Right renal pelvis (tissue), 4 donors: ENCODE results near the gene CCDC142. TPM values are rescaled to one million over a fixed set of nuclear protein-coding genes. Genes with fewer than 3 reads are reported as not detected.
"Not testable (repeated sequence)": the region's sequence is repeated elsewhere in the genome, so short reads cannot be mapped to it uniquely, and the experiment has no call there.

ENCODE experiments used
- DNase-seq, 4 donors: peaks; one replicate each; pipeline ENCODE4 v3.0.0-alpha.2; 2013; ENCODE audit warnings: low read depth in 4 of 4, low spot score in 3 of 4, missing footprints in 1 of 4
- polyA plus RNA-seq, 4 donors: library from polyadenylated mRNA; unstranded; fragments of 120-200 nt; gene quantifications; one replicate each; pipeline ENCODE4 v1.2.1, GENCODE V29; 2013; ENCODE audit not compliant: insufficient read length in 4 of 4

CCDC142 gene
- polyA plus RNA-seq, 4 donors: 8.0 to 12.1 (median 10.1) TPM

DNA sequence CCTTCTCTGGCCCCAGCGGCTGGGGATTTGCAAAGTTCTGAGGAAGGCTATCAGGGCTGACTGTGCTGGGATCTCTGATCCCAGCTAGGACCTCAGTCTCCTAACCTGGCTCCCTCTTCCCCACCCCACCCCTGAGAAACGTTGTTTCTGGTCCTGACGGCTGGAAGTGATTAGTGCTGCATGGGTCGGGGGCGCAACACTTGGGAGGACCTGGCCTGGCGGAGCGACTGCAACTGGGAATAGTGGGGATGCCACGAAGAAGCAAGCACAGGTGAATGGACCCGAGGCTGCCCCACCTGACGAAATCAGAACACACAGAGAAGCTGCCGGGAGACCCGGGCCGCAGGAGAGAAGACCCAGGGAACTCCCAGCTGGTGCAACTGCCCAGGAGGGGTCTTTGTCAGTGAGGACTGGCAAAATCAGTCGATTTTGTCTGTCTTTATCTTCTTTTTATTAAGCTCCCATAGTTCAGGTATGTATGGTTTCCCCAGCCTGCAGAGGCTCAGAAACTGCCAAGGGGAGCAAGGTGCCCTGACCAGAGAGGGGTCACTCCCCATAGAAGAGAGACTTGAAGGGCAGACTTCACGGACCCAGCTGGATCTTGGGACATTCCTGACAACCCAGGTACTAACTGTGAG lies 17.3 kb upstream of the CCDC142 start:
- DNase-seq: no peak

DNA sequence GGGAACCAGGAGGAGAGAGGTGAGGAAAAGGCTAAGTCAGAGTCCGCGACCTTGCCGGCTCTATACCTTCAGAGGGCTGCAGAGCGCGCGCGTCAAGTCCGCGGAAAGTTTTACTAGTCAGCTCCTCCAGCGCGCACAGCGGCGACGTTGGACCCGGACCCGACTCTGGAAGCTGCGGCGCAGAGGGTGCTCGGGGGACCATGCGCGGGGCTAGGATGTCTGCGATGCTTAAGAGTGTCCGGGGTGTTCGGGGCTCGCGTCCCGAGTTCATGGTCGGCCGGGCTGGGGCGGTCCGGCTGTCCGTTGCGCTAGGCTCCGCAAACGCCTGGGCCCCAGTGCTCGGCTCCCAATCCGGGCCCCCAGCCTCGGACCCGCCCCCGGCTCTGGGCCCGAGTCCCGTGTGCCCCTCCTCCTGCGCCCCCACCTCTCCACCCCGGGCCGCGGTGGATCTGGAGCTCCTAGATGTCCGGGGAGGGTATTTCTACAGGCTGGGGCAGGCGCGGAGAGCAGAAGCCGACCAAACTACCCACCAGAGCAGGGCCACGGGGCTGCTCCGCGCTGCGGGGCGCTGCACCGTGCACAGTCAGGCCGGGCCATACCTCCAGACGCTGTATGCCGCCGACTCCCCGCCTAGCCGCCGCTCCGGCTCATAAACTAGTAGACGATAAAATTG lies 16.6 kb upstream of the CCDC142 start, which contains the start of gene LBX2:
TSS of gene LBX2 (minus strand) at position 337 of the 673 bp plus-strand sequence. CDS start at position 271, 66 bp downstream.
- no peak for DNase-seq

DNA sequence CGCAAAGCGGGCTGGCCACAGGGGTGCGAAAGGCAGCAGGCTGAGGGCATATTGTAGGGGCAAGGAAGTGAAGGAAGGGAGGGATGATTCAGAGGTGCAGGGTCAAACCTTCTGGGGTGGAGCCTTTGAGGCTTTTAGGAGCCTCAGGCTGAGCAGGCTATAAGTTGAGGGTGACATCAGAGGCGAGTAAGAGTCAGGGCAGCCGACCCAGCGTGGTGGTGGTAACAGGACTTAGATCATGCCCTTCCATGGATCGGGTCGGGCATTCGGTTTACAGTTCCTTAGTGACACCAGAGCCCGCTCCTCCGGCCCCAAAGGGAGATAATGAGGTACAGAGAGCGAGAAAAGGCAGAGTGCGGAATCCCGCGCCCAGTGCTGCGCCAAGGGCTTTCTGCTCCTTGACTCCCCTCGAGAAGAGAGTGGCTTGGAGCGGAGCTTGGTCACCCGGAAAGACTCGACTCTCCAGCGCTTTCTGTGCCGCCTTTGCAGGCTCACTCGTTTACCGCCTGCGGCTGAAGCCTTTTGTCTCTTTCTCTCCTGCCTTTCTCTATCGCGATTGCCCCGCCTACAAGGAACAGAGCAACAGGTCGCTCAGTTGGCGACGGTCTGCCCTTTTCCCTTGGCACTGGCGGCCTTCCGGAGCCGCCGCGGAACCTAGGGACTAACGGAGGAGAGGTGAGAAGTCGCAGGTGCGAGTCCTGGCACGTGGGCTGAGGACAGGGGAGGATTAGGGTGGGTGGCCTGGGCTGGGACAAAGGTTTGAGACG lies 15.9 kb upstream of the CCDC142 start:
- DNase-seq: no peak

DNA sequence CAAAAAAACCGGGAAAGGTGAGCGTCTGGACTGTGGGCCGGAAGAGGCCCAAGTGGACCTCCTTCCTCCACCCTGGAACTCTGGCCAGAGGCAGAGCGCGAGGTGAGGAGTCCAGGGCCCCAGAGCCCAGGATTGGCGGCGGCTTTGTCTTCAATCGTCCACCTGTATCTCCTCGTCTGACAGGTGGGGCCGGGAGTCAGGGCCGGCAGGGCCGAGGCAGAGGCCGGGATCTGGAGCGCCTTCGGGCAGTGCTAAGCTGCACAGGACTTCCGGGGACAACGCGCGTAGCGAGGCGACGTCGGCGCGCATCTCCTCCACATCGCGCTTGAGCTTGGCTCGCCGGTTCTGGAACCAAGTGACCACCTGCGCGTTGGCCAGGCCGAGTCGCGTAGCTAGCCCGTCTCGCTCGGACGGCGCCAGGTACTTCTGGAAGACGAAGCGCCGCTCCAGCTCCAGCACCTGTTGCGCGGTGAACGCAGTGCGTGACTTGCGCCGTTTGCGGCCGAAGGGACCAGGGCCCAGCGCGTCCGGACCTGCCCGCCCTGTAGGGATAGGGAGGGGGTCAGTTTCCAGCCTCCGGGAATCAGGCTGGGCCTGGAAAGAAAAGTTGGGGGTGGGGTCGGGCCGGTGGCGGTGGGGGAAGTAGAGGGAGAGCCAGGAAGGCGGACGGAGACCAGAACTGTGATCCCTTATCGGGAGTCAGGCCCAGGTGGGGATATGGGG lies 15.1 kb upstream of the CCDC142 start:
- DNase-seq: no peak

DNA sequence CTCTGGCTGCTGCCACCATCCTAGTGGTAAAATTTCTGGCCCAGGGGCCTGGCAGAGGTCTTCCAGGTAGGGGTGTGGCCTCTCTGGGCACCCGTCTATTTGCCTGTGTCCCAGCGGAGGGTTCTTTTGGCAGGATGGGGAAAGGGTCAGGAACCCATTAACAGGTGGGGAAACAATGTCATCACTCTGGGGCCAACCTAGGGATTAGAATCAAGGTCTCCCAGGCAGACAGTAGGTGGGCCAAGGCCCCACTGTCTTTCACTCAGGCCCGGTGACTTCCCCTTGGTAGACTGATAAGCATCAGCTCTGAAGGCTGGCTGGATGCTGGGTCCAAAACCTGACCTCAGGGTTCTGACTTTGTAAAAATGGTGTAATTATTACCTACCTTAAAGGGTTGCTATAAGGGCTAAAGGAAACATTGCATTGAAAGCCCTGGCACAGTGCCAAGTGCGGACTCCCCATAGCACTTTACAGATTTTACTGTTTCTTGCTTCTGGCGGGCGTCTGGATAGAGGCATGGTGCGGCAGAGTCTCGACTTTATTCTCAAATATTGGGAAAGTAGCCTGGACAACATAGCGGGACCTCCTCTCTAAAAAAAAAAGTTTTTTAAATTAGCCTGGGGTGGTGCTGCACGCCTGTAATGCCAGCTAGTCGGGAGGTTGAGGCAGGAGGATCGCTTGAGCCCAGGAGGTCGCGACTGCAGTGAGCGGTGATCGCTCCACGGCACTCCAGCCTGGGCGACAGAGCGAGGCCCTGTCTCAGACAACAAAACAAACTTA lies 14.4 kb upstream of the CCDC142 start:
- no peak for DNase-seq

DNA sequence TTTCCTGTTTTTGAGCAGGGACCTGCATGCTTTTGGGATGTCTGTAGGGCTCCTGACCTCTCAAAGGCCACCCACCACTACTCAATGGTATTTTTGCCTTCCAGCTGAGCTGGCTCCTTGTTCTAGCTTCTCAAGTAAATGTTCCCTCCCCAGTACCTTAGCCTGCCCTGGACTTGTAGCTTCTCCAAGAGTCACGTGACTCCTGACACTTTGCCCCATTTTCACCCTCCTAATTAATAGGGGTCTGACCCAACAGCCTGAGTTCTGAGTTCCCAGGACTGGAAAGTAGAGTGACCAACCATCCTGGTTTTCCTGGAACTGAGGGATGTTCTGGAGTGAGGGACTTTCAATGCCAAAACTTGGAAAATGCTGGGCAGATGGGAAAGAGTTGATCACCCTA lies 12.6 kb upstream of the CCDC142 start:
- DNase-seq: no peak

DNA sequence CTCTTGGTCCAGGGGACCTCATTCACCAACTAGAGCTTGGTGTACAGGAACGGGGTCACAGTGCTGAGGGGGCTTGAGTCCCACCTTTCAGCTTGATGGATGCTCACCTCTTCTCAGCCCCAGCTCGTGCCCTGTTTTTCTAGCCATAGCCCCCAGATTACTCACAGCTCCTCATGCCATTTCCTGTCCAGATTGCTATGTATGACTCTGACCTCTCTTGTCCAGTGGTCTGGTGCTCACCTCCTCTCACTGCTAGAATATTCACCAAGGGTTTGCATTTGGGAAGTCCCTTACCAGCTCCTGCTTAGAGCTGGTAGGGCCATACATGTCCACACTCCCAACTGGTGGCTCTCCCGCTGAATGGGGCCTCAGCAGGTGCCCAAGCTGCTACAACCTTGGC lies 10.7 kb upstream of the CCDC142 start:
- no peak for DNase-seq

DNA sequence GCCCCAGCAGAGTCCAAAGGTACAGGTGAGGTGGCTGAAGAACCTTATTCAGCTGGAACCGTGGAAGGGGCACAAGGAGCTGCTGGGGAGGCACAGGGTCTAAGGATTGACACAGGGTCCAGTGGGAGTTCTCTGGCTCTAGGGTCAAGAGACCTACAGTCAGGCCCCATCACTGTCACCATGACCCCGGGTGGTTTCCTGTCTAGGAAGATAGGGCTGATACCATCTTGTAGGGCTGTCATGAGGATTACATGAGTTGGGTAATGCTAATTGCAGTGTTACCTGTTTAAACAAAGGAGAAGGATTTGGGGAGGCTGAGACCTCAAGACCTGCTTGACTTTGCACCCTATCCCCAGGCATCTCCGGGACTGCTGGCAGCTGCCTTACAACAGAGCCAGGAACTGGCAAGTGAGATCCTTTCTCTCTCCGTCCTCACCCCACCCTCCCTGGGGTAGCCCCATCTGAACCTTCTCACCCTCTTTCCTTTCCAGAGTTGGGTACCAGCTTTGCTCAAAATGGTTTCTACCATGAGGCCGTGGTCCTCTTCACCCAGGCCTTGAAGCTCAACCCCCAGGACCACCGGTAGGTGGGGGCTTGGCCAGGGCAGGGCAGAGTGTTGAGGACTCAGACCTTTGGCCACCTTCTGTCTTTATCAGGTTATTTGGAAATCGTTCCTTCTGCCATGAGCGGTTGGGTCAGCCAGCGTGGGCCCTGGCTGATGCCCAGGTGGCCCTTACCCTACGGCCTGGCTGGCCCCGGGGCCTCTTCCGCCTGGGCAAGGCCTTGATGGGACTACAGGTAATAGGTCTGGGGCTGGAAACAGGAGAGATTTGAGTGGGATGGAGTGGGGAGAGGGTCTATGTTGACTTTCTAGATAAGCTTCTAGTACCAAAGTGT lies 9.1 kb upstream of the CCDC142 start:
- DNase-seq: no peak

DNA sequence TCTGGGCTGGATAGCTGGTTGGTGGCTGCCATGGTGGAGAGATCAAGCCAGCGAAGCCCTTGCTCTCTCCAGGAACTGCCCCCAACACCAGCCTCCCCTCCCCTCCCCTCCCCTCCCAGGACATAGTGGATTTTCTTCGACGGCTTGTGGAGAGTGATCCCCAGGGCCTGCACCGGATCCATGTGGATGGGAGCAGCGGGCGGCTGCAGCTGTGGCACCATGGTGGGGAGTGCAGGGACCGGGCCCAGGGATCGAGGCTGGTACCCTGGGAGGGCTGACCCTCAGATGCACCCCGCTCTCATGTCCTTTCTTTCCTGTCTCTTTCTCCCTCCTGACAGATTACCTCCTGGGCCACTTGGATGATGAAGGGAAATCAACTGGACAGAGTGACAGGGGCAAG lies 7.1 kb upstream of the CCDC142 start:
- no peak for DNase-seq

DNA sequence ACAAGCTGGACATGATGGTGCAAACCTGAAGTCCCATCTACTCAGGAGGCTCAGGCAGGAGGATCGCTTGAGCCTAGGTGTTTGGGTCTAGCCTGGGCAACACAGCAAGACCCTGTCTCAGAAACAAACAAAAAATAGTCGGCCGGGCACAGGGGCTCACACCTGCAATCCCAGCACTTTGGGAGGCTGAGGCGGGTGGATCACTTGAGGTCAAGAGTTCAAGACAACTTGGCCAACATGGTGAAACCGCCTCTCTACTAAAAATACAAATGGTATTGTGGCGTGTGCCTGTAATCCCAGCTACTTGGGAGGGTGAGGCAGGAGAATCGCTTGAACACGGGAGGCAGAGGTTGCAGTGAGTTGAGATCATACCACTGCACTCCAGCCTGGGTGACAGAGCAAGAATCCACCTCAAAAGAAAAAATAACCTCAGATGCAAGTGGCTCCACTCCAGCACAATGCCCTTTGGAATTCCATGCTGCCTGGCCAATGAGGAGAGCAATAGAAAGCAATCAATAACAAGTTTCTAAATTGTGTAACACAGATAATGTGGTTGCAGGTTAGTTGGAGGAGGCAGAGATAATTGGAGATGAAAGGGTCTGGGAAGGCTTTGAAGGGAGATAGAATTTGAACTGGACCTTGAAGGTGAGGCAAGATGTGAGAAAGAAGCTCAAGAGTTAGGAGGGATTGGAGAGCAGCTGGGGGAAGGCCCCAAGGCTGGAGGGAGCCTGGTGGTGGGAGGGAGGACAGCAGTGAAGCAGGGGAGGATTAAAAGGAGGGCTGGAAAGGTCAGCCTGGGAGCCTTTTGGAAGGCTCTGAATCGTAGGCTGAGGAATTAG lies 6.1 kb upstream of the CCDC142 start:
- no peak for DNase-seq

DNA sequence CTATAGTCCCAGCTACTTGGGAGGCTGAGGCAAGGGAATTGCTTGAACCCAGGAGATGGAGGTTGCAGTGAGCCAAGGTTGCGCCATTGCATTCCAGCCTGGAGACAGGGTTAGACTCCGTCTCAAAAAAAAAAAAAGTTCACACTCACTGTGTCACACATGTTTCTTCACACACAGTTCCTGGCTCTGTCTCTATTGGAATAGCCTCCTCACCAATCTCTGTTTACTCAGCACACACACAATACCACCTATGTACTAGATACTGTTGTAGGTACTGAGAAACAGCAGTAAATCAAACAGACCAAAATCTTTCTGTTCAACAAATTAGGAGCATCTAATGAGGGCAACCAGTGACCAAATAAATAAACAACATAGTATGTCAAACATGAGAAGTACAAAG lies 3.3 kb upstream of the CCDC142 start:
- DNase-seq: no peak

DNA sequence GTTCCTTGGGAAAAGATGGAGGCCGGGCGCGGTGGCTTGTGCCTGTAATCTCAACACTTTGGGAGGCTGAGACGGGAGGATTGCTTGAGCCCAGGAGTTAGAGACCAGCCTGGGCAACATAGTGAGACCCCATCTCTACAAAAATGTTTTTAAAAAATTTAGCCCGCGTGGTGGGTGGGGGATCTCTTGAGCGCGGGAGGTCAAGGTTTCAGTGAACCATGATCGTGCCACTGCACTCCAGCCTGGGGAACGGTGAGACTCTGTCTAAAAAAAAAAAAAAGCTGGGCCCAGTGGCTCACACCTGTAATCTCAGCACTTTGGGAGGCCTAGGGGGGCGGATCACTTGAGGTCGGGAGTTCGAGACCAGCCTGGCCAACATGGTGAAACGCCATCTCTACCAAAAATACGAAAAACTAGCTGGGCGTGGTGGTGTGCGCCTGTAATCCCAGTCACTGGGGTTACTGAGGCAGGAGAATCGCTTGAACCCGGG lies 922 bp upstream of the CCDC142 start:
- not testable (repeated sequence) for DNase-seq

DNA sequence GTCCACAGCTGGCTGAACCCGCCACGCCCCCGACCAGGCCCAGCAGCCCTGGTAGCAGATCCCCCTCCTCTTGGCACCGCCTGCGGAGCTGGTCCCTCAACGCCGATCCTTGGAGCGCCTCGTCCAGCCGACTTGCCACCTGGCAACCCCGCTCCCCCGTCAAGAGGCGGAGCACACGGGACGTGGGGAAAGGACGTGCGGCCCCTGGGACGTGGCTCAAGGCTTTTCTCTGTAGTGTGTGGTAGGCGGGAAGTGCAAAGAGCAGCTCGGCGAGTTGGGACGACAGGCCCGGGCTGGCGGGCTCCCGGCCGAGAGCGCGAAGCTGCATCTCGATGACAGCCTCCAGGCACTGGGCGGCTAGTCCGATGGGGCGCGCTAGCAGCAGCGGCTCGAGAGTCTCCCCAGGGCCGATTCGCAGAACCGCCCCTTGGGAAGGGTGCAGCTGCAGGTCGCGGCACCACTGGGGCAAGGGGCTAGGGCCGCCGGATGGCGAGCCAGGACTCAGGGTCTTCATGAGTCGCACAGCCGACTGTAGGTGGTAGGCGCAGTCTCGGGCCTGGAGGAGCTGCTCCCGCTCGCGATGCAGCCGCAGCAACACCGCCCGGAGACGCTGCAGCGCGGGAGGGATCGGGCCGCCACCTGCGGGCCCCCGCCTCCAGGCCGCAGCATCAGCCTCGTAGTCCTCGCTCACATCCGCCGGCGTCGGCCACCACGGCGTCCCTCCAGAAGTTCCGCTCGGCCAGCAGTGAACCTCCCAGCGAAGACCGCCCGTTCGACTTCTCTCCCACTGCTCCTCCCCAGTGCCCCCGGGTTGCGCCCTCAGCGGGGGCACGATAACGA lies 617 bp downstream of the CCDC142 start:
- DNase-seq: no peak

DNA sequence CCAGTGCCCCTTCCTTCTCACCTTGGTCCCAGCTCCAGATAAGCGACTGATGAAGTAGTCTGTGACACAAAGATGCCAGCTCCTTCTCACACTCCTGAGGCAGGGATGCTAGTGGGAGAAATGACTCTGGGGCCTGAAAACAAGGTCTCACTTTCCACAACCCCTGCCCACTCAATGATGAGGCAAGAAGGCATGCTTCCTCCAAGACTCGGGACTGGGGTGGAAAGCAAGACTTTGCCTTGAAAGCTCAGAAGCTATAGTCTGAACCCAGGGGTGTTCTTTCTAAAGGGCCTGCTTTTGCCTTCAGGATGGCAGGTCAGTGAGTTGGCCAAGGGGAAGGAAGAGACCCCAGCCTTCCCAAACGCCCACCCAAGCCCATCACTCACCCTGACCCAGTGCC lies 1.4 kb downstream of the CCDC142 start:
- no peak for DNase-seq

DNA sequence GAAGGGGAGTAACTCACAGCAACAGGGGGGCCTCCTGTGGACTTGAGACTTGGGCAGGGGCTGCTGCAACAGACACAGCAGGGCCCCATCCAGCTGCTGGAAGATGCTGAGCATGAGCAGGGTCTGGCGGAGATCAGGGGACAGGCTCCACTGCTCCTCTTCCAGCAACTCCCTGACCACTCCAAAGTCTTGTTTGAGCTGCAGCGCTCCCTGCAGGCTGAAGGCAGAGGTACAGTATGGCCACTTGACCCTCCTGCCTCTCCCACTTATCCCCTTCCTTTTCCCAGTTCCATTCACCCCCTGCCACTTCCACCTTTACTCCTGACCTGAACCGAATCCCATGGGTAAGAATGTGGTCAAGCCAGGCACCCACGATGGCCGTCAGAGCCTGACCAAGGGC lies 7.9 kb downstream of the CCDC142 start:
- no peak for DNase-seq

DNA sequence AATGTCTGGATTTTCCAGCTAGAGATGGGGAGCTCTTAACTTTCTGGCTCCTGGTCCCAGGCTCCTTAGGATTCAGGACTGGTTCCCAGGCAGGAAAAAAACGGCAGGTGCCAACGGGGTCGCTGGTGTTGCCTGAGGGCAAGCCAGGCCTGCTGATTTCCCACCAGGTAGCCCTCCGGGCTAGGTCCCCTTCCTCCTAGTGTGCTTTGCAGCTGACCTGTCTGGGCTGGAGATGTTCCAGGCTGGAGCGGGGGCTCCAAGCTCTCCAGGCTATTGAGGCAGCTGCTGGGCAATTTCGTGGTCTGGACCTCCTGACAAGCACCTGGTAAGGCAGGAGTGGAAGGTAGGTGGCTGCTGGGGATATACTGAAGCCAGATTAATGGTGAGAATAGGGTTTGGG lies 8.3 kb downstream of the CCDC142 start:
- no peak for DNase-seq

DNA sequence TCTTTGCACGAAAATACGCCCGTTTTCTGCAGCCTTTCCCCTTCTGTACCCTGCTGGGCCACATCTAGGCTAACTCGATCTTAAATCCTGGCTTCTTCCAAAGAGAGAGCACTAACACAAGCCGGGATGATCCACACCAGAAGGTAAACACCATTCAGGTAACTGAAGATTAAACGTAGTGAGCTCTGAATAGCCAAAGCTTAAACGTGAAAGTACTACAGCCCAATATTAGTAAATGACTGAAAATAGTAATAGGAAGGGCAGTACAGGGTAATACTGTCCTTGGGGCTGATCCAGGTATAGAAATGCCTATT lies 9.9 kb downstream of the CCDC142 start:
- no peak for DNase-seq
